K562 (cell line): ENCODE data around the gene FTSJ1. TPM values are rescaled to one million over a fixed set of nuclear protein-coding genes. Genes with fewer than 3 reads are reported as not detected.
A peak's percentile ranks its signal among the peaks of the same experiment; 100 is the strongest.

Experiments
- CBFB ChIP-seq: sonication (generic); formaldehyde crosslinking; IDR thresholded peaks from 2 replicates; pipeline ENCODE4 v1.4.0; 2020; ENCODE audit warnings: mild to moderate bottlenecking, missing genetic modification reagents
- DMBX1 ChIP-seq: fragments of 250-450 bp; sonication (Bioruptor Pico); IDR thresholded peaks from 2 replicates; pipeline ENCODE4 v1.8.0; 2022; ENCODE audit warnings: inconsistent platforms, mild to moderate bottlenecking, moderate library complexity, borderline replicate concordance
- KHSRP ChIP-seq: fragments of 450-650 bp; IDR thresholded peaks from 2 replicates; pipeline ENCODE4 v1.6.1; 2017
- MECOM ChIP-seq: fragments of 250-450 bp; sonication (Bioruptor Pico); IDR thresholded peaks from 2 replicates; pipeline ENCODE4 v1.8.0; 2022; ENCODE audit warnings: inconsistent platforms
- MYBL2 ChIP-seq, 2 experiments: fragments of 450-650 bp in 1 of 2; sonication (generic) in 1 of 2; formaldehyde crosslinking in 1 of 2; IDR thresholded peaks; 2 replicates each; pipeline versions ENCODE4 v1.6.1 to v1.8.1; 2017 to 2022; ENCODE audit warnings: borderline replicate concordance in 1 of 2, inconsistent platforms in 1 of 2, low read depth in 1 of 2, mild to moderate bottlenecking in 1 of 2, missing genetic modification reagents in 1 of 2, moderate library complexity in 1 of 2
- NFRKB ChIP-seq: fragments of 450-650 bp; IDR thresholded peaks from 2 replicates; pipeline ENCODE4 v1.6.1; 2016; ENCODE audit warnings: low read depth
- POLR2AphosphoS5 ChIP-seq: IDR thresholded peaks from 2 replicates; pipeline ENCODE4 v1.6.1; 2011; ENCODE audit warnings: mild to moderate bottlenecking, low read depth, low read length, moderate library complexity; ENCODE audit not compliant: control insufficient read depth, insufficient read depth
- POLR3G ChIP-seq: IDR thresholded peaks from 2 replicates; pipeline ENCODE4 v1.6.1; 2011; ENCODE audit not compliant: insufficient read length, insufficient replicate concordance; ENCODE audit errors: extremely low read depth
- RUNX1 ChIP-seq: sonication (generic); IDR thresholded peaks from 2 replicates; pipeline ENCODE4 v1.6.1; 2016; ENCODE audit warnings: antibody characterized with exemption, low read depth
- SMARCC2 ChIP-seq: fragments of 450-650 bp; IDR thresholded peaks from 2 replicates; pipeline ENCODE4 v1.6.1; 2017; ENCODE audit warnings: antibody characterized with exemption, moderate library complexity, mild to moderate bottlenecking, low read depth
- TAF7 ChIP-seq: fragments of 450-650 bp; IDR thresholded peaks from 2 replicates; pipeline ENCODE4 v1.6.1; 2016; ENCODE audit warnings: missing genetic modification characterization, missing compliant biosample characterization
- ZBTB26 ChIP-seq: fragments of 450-650 bp; formaldehyde crosslinking; IDR thresholded peaks from 2 replicates; pipeline ENCODE4 v1.4.0; 2022; ENCODE audit warnings: missing genetic modification characterization
- ZSCAN29 ChIP-seq: fragments of 450-650 bp; IDR thresholded peaks from 2 replicates; pipeline ENCODE4 v1.6.1; 2017
- polyA plus RNA-seq, 8 experiments: library from polyadenylated mRNA; depleted of rRNA in 4 of 8; stranded (reverse) in 5 of 8; unstranded in 3 of 8; fragments of >200 nt; fragmentation: Nextera tagmentation in 2 of 8; fragmentation: Illumina TruSeq in 1 of 8; extraction: Ambion mirVana in 2 of 8; extraction: Trizol in 1 of 8; gene quantifications; 2 replicates each; pipeline versions ENCODE4 v1.2.1 to v1.2.3, GENCODE V29; 2011 to 2014; ENCODE audit warnings: inconsistent platforms in 1 of 8, missing spikeins in 1 of 8
- total RNA-seq, 7 experiments: library from RNA; depleted of rRNA in 6 of 7; stranded (reverse); fragments of >200 nt in 6 of 7; fragmentation: Illumina TruSeq in 2 of 7; extraction: Trizol in 2 of 7; gene quantifications; 2 replicates each; pipeline versions ENCODE4 v1.2.1 to v1.2.3, GENCODE V29; 2011 to 2021; ENCODE audit warnings: low replicate concordance in 1 of 7
- TF ChIP-seq, protein P1 (sequence below): fragments of 450-650 bp; IDR thresholded peaks from 2 replicates; pipeline ENCODE4 v1.6.1; 2016; ENCODE audit warnings: mild to moderate bottlenecking, moderate library complexity
- TF ChIP-seq, protein P2 (sequence below): fragments of 450-650 bp; formaldehyde crosslinking; IDR thresholded peaks from 2 replicates; pipeline ENCODE4 v1.4.0; 2020; ENCODE audit warnings: mild to moderate bottlenecking, moderate library complexity

Gene FTSJ1
- total and polyA plus RNA-seq, 9 of the 15 experiments (the other 6 are each of a cell fraction or from before 2014, with no cell fraction given), result 12.2 to 95.6 (median 71.6) TPM

DNA sequence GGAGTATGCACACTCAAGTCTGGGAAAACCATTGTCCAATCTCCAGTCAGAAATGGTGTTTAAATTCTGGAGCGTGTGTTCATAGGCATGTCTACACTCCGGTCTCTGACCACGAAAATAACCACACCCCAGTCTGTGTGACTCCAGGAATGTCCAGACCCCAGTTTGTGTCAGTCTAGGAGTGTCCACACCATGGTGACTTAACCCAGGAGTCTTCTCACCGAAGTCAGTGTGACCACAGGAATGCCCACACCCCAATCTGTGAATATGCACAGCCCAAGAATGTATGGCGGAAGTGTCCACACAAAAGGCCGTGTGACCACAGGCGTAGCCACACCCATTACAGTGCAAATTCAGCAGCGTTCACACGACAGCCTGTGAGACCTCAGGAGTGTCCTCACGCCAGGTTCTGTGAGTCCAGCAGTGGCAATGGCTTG is 11.4 kb downstream of the FTSJ1 start (continued):
- TF ChIP-seq, protein P1, sequence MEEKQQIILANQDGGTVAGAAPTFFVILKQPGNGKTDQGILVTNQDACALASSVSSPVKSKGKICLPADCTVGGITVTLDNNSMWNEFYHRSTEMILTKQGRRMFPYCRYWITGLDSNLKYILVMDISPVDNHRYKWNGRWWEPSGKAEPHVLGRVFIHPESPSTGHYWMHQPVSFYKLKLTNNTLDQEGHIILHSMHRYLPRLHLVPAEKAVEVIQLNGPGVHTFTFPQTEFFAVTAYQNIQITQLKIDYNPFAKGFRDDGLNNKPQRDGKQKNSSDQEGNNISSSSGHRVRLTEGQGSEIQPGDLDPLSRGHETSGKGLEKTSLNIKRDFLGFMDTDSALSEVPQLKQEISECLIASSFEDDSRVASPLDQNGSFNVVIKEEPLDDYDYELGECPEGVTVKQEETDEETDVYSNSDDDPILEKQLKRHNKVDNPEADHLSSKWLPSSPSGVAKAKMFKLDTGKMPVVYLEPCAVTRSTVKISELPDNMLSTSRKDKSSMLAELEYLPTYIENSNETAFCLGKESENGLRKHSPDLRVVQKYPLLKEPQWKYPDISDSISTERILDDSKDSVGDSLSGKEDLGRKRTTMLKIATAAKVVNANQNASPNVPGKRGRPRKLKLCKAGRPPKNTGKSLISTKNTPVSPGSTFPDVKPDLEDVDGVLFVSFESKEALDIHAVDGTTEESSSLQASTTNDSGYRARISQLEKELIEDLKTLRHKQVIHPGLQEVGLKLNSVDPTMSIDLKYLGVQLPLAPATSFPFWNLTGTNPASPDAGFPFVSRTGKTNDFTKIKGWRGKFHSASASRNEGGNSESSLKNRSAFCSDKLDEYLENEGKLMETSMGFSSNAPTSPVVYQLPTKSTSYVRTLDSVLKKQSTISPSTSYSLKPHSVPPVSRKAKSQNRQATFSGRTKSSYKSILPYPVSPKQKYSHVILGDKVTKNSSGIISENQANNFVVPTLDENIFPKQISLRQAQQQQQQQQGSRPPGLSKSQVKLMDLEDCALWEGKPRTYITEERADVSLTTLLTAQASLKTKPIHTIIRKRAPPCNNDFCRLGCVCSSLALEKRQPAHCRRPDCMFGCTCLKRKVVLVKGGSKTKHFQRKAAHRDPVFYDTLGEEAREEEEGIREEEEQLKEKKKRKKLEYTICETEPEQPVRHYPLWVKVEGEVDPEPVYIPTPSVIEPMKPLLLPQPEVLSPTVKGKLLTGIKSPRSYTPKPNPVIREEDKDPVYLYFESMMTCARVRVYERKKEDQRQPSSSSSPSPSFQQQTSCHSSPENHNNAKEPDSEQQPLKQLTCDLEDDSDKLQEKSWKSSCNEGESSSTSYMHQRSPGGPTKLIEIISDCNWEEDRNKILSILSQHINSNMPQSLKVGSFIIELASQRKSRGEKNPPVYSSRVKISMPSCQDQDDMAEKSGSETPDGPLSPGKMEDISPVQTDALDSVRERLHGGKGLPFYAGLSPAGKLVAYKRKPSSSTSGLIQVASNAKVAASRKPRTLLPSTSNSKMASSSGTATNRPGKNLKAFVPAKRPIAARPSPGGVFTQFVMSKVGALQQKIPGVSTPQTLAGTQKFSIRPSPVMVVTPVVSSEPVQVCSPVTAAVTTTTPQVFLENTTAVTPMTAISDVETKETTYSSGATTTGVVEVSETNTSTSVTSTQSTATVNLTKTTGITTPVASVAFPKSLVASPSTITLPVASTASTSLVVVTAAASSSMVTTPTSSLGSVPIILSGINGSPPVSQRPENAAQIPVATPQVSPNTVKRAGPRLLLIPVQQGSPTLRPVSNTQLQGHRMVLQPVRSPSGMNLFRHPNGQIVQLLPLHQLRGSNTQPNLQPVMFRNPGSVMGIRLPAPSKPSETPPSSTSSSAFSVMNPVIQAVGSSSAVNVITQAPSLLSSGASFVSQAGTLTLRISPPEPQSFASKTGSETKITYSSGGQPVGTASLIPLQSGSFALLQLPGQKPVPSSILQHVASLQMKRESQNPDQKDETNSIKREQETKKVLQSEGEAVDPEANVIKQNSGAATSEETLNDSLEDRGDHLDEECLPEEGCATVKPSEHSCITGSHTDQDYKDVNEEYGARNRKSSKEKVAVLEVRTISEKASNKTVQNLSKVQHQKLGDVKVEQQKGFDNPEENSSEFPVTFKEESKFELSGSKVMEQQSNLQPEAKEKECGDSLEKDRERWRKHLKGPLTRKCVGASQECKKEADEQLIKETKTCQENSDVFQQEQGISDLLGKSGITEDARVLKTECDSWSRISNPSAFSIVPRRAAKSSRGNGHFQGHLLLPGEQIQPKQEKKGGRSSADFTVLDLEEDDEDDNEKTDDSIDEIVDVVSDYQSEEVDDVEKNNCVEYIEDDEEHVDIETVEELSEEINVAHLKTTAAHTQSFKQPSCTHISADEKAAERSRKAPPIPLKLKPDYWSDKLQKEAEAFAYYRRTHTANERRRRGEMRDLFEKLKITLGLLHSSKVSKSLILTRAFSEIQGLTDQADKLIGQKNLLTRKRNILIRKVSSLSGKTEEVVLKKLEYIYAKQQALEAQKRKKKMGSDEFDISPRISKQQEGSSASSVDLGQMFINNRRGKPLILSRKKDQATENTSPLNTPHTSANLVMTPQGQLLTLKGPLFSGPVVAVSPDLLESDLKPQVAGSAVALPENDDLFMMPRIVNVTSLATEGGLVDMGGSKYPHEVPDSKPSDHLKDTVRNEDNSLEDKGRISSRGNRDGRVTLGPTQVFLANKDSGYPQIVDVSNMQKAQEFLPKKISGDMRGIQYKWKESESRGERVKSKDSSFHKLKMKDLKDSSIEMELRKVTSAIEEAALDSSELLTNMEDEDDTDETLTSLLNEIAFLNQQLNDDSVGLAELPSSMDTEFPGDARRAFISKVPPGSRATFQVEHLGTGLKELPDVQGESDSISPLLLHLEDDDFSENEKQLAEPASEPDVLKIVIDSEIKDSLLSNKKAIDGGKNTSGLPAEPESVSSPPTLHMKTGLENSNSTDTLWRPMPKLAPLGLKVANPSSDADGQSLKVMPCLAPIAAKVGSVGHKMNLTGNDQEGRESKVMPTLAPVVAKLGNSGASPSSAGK, result no peak
- TF ChIP-seq MYBL2 (IDR thresholded peaks at IDR 0.05; ENCODE audit: low read depth) (no peak), MYBL2 (CRISPR knock-in tag; IDR thresholded peaks at IDR 0.05; ENCODE audit: borderline replicate concordance) (no peak), SMARCC2 (no peak), DMBX1 (CRISPR knock-in tag) (no peak), CBFB (CRISPR knock-in tag) (peak; percentile 58; the same call in 1 of the 2 replicates), KHSRP (no peak), TAF7 (tag) (no peak), POLR3G (no peak), RUNX1 (0 out of 2 replicates have a peak, but pooled peaks have one; percentile 61), MECOM (CRISPR knock-in tag) (no peak), ZBTB26 (CRISPR knock-in tag) (no peak), NFRKB (no peak), POLR2AphosphoS5 (no peak), ZSCAN29 (no peak)
- TF ChIP-seq, protein P2, sequence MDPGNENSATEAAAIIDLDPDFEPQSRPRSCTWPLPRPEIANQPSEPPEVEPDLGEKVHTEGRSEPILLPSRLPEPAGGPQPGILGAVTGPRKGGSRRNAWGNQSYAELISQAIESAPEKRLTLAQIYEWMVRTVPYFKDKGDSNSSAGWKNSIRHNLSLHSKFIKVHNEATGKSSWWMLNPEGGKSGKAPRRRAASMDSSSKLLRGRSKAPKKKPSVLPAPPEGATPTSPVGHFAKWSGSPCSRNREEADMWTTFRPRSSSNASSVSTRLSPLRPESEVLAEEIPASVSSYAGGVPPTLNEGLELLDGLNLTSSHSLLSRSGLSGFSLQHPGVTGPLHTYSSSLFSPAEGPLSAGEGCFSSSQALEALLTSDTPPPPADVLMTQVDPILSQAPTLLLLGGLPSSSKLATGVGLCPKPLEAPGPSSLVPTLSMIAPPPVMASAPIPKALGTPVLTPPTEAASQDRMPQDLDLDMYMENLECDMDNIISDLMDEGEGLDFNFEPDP (CRISPR knock-in tag), result no peak
